ACHN (cell line): ENCODE data around the gene C6.
"Not testable (repeated sequence)": the region's sequence is repeated elsewhere in the genome, so short reads cannot be mapped to it uniquely, and the experiment has no call there.

Experiments used
- DNase-seq: peaks from one replicate; pipeline ENCODE4 v3.0.0-alpha.2; 2015
- in situ Hi-C: cut with HindIII; loops from 2 replicates; pipeline ENCODE4 v1.10.0; 2017; ENCODE audit warnings: low sequenced_read_pairs, low pct_ligation_motif_present, low pct_unique_long_range_greater_than_20kb

C6 gene

DNA sequence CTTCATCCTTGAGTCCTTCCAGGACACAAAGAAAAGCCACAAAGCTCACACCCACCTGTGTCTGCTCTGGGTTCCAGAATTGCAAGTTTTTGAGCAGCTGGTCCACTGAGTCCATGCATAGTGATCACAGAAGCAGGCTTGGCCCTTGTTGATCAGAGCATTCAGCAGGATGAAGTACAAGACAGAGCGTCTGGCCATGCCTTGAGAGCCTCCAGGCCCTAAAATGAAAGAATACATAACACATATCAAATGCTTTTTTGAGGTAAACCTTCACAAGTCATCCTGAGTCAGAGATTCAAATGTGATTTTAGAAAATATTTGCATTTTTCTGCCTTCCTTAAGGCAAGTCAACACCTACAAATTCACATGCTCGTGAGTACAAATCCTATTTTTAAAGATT, 10.3 kb downstream of the C6 start:
- no peak for DNase-seq
- in situ Hi-C loops, result no loop called here

DNA sequence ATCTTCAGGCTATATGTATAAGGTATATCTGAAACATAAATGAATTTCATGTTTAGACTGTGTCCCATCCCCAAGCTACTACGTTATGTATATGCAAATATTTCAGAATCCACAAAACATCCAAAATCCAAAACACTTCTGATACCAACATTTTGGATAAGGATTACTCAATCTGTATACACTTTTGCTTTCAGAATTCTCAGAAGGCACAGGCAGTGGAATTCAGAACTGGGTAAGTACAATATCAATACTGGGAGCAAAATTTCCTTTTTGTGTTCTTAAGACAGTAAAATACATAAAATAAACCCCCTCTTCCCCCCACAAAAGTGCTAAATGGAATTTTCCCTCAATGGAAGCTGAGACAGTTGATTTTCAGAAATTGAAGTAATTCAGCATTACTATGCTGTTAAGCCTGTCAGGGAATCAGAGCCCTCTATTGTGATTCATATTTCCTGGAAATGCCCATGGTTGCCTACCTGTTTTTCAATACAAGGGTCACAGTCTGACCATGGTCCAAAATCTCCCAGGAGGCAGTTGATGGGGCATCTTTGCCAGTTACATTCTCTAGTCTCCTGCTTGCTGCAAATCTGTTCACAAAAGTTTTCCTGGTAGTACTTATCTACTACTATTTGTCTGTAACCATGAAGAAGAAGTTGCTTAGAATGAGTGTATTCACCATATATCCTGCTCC, 12.1 kb downstream of the C6 start:
- DNase-seq, result no peak
- in situ Hi-C loops, result no loop called here

GRCh38 chr5:41200506-41200905, 12.8 kb downstream of the C6 start:
- DNase-seq, result no peak
- in situ Hi-C loops, result no loop called here

DNA sequence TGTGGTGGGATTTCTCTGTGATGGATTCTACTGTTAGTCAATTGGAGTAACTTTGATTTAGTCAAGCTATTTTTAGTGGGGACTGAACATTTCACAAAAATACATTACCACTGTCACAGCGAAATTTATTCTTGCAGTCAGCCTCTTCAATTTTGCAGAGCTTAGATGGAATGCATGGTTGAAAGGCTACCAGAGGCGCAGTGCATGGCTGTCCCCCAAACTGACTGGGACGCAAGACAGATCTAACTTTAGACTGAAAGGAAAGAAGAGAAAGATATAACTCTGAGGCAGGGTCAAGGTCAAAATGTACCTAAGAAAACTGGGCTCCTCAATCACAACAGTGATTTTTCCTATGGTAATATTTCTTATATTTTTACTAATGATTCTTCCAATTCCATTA, 13.7 kb downstream of the C6 start:
- no peak for DNase-seq
- in situ Hi-C loops, result no loop called here

DNA sequence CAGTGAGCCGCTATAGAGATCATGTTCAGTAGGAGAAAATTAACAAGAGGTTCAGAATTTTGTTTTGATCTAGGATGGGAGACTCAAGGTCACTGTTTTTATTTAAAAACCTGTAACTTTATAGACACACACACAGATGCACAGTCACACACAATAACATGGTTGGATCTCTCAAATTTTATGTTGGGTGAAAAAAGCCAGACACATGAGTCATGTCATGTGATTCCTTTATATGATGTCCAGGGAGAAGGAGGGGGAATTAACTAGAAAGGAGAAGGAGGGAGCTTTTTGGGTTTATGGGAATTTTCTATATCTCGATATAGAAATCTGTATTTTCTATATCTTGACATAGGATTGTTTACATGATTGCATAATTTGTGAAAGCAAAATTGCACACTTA, 17.1 kb downstream of the C6 start:
- in situ Hi-C loops, result no loop called here
- no peak for DNase-seq

- DNase-seq, result no peak
- in situ Hi-C loops, result no loop called here
Observed at GRCh38 chr5:41195228-41195627, 18.1 kb downstream of the C6 start.

- in situ Hi-C loops, result no loop called here
- no peak for DNase-seq
Observed at GRCh38 chr5:41194339-41194738, 19.0 kb downstream of the C6 start.

- in situ Hi-C loops, result no loop called here
- DNase-seq, result no peak
Observed at GRCh38 chr5:41193456-41194205, 19.7 kb downstream of the C6 start.

DNA sequence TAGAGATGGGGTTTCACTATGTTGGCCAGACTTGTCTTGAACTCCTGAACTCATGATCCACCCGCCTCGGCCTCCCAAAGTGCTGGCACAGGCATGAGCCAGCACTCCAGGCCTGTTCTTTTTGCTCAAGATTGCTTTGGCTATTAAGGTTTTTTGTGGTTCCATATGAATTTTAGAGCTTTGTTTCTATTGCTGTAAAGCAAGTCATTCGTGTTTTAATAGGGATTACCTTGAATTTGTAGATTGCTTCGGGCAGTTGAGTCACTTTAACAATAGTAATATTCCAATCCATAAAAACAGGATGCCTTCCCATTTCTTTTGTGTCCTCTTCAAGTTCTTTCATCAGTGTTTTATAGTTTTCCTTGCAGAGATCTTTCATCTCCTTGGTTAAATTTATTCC, 22.1 kb downstream of the C6 start:
- in situ Hi-C loops, result no loop called here
- no peak for DNase-seq

- in situ Hi-C loops, result no loop called here
- DNase-seq, result no peak
Observed at GRCh38 chr5:41186143-41186542, 27.2 kb downstream of the C6 start.

- DNase-seq, in situ Hi-C loops: not testable (repeated sequence)
Observed at GRCh38 chr5:41183331-41183730, 30.0 kb downstream of the C6 start.

GRCh38 chr5:41182666-41183065, 30.7 kb downstream of the C6 start:
- in situ Hi-C loops, result no loop called here
- peak; percentile 40 for DNase-seq

DNA sequence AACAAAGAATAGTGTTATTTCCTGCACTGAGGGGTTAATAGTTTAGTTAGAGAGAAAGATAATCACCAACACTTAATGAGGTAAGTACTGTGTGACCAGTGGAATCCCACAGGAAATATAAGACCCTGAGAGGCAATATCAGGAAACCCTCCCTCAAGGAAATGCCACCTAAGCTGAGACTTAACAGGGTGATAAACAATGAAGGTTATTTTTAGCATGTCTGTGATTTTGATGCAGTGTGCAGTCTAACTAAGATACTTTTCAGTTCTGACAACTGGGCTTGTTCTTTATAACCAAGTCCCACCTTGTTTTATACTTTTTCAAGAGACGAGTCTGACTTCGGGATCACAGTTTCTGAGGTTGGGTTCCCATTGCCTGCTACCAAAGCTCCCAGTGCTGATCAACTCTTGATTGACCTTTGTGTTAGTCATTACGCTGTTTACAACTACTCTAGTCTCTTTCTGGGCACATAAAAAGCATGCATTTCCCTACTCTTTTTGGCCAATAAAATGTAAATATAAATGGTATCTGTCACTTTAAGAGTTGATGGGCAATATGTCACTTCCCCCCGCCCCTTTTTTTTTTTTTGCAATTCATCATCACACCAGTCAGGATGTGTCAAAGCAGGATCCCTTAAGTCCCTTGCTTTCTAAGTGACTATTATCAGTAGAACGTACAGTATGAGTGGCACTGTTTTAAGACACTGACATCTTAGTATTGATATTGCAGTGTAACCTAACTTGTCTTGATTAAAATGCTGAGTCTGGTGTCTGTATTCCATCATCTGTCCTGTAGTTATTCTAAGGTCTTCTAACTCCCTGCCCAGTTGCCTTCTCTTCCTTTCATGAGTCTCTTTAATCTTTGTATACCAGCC, 31.4 kb downstream of the C6 start:
- in situ Hi-C loops, result no loop called here
- DNase-seq, result no peak

DNA sequence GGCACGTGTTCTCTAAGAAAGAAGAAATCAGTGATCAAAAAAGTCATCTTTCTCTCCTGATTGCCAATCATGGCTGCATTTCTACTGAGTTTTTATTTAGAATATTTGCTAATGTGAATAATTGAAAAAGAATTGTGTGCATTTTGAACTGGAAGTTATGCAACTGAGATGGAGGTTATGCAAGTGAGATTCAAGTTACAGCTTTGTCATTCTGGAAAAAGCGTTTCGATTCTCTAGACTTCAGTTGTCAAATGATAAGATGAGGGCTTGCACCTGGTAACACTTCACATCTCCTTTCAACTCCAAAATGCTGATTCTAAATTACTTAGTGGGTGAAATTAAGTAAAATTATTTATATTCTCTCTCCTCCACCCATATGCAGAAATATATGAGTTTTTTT, 36.4 kb downstream of the C6 start:
- in situ Hi-C loops, result no loop called here
- no peak for DNase-seq

DNA sequence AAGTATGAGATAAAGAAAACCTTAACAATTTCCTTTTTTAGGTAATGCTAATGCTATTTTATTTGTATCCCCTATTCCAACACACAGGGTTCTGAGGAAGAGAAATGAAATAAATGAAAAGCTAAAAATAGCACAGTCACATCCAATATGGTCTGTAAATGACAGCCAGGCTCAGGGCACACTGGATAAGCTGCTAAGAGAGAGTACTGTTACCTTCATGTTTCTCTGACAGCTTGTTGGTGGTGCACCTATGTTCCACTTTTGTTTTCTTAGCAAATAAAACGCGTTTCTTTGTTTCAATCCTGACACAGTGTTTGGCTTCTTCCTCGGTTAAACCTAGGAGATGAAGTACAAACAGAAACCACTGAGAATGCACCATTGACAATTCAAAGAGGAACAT, 41.3 kb downstream of the C6 start:
- no peak for DNase-seq
- in situ Hi-C loops, result no loop called here

DNA sequence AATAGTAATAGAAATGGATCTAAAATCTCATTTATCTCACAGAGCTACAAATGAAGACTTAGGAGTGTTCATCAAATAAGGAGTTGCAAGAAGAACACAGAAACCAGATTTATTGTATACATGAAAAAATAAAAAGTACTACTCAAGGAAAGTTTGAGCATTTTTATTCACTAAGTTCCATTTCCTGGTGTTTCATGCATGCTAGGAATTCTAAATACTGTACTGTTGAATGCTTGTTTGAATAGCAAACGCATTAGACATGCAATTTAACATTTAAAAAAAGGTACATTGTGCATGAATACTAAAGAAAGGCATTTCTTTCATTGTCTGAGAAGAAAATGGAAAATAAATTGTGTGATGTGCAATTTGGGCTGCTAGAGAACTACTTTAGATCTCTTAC, 52.1 kb downstream of the C6 start:
- DNase-seq, result no peak
- in situ Hi-C loops, result no loop called here

DNA sequence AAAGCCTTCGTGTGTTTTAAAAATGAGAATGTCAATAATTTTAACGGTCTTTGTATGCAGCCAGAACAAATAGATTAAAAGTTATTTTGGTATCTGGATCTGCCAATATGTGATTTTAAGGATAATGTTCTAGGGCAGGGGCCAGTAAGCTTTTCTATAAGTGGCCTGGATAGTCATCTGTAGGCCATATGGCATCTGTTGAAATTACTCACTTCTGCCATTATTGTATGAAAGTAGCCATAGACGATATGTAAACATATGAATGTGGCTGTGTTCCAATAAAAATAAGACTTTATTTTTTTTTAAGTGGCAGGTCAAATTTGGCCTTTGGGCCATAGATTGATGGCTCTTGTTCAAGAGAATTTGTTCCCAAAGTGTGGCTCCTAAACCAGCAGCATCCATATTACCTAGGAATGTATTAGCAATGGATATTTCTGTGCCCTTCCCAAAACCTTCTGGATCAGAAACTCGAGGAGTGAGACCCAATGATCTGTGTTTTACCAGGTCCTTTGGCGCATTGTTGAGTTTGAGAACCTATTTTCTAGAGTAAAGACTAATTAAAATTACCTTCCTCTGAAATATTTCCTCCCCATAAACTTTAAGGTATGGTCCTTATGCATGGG, 55.9 kb downstream of the C6 start:
- DNase-seq, result no peak
- in situ Hi-C loops, result no loop called here

DNA sequence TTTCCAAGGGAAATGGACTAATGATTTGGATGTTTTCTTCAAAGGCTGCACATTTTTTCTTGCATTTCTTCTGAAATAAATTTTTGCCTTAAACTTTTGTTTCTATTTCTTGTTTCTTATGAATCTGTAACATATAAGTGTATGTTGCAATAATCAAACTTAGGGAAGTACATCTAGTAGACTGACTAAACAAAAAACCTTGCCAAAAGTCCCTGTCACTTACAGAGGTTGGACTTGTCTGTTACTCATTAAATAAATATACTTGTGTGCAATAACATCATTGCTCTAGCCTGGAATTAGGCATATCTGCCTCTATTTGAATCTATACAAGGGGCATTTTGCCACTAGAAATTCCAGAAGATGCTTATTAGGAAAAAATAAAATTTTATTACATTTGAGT, 56.6 kb downstream of the C6 start:
- DNase-seq, result no peak
- in situ Hi-C loops, result no loop called here

- no peak for DNase-seq
- in situ Hi-C loops, result no loop called here
Observed at GRCh38 chr5:41154491-41154890, 58.8 kb downstream of the C6 start.
